Sigmoid colon (tissue), 7 donors: ENCODE data around the gene PLEKHA8. TPM values are rescaled to one million over a fixed set of nuclear protein-coding genes. Genes with fewer than 3 reads are reported as not detected.
A peak's percentile ranks its signal among the peaks of the same experiment; 100 is the strongest.

Source experiments
- DNase-seq: peaks from one replicate; pipeline ENCODE4 v3.0.0-alpha.2; 2019
- H3K27ac ChIP-seq, 4 donors: fragments of 200-600 bp; sonication (generic); one replicate each; pipeline ENCODE4 v1.5.1; 2016 to 2019; ENCODE audit warnings: mild to moderate bottlenecking in 1 of 4
- H3K27me3 ChIP-seq, 3 donors: fragments of 200-600 bp; sonication (generic); one replicate each; pipeline ENCODE4 v1.5.1; 2019; ENCODE audit warnings: mild to moderate bottlenecking in 1 of 3
- H3K36me3 ChIP-seq, 4 donors: fragments of 200-600 bp; sonication (generic); one replicate each; pipeline ENCODE4 v1.5.1; 2016 to 2019
- H3K4me1 ChIP-seq, 4 donors: fragments of 200-600 bp; sonication (generic); one replicate each; pipeline ENCODE4 v1.5.1; 2017 to 2019
- H3K4me3 ChIP-seq, 4 donors: fragments of 200-600 bp; sonication (generic); one replicate each; pipeline ENCODE4 v1.5.1; 2017 to 2019; ENCODE audit warnings: mild to moderate bottlenecking in 2 of 4, moderate library complexity in 1 of 4
- H3K9me3 ChIP-seq, 4 donors: fragments of 200-600 bp in 3 of 4; sonication (generic) in 3 of 4; one replicate each; pipeline versions ENCODE4 v1.5.1 to v1.6.1; 2013 to 2019
- EP300 ChIP-seq, 4 donors: sonication (generic); formaldehyde crosslinking; IDR thresholded peaks; one replicate each; pipeline ENCODE4 v1.6.1; 2017; ENCODE audit warnings: antibody characterized with exemption in 4 of 4
- POLR2A ChIP-seq, 2 donors: fragments of 450-650 bp; IDR thresholded peaks; one replicate each; pipeline ENCODE4 v1.6.1; 2016; ENCODE audit warnings: antibody characterized with exemption in 2 of 2, mild to moderate bottlenecking in 2 of 2, moderate library complexity in 2 of 2
- POLR2AphosphoS5 ChIP-seq, 4 donors: sonication (generic); formaldehyde crosslinking; IDR thresholded peaks; one replicate each; pipeline ENCODE4 v1.6.1; 2017; ENCODE audit warnings: antibody characterized with exemption in 4 of 4
- WGBS, 2 donors: extraction: QIAGEN DNeasy Blood & Tissue Kit; methylation state at CpG; one replicate each; pipeline ENCODE4 v1.1.7; 2013; 5-methylcytosine and 5-hydroxymethylcytosine counted together
- intact Hi-C: fragments of 100-400 bp; cut with DNase I; formaldehyde crosslinking; loops from one replicate; pipeline ENCODE4 v1.15.1; 2023
- polyA plus RNA-seq, 3 donors: library from polyadenylated mRNA; stranded (reverse); fragments of 200-250 nt; gene quantifications; one replicate each; pipeline ENCODE4 v1.2.3, GENCODE V29; 2013
- total RNA-seq, 4 donors: library from RNA; depleted of rRNA; stranded (reverse); fragments of >200 nt; gene quantifications; one replicate each; pipeline ENCODE4 v1.1.0, GENCODE V29; 2016
- TF ChIP-seq, protein P1 (sequence below), 4 experiments: fragments of 450-650 bp in 3 of 4; fragments of 200-600 bp in 1 of 4; IDR thresholded peaks; one replicate each; pipeline ENCODE4 v1.5.1; 2016 to 2019; ENCODE audit warnings: antibody characterized with exemption in 4 of 4, mild to moderate bottlenecking in 3 of 4, moderate library complexity in 2 of 4
- donor health status: healthy with polysubstance abuse.
- donor health status: Bipolar disorder and iron deficiency.
- donor health status: healthy.

Gene PLEKHA8
- total and polyA plus RNA-seq, 7 donors: 3.2 to 12.2 (median 7.7) TPM

DNA sequence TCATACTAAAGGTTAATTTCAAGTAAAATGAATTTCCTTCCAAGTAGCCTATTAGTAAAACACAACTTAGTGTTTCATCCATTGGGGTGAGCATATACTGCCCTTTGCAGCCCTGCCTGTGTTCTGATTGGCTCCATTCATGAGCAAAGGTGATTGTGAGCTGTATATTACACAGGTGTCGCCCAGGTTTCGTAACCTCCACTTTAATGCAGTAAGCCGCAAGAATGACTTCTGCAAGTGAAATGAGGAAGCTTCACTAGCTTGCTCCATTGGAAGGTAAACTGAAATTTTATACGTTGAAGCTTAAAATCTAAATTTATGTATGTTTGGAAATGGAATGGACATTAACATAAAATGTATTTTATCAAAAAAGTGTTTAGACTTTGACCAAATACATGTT is 131.0 kb downstream of the PLEKHA8 start:
- TF ChIP-seq POLR2AphosphoS5 (IDR thresholded peaks at IDR 0.05): no peak
- whole genome bisulfite sequencing, 2 donors: 32 to 33% methylated on average over 4 of the region's 4 CpGs
- Histone ChIP-seq H3K27me3 (no peaks in the 10 kb centered on the region), H3K4me3 (no peak overlapping the region), H3K9me3 (no peaks in the 10 kb centered on the region), H3K27ac (no peak overlapping the region), H3K4me1 (peaks cover 0 to 14% (median 0%) of the 10 kb centered on the region in 4 donors), H3K36me3 (peaks cover 0 to 38% (median 2%) of the 10 kb centered on the region in 4 donors)
- DNase-seq: no peak
- intact Hi-C loops: no loop called here

- Histone ChIP-seq H3K4me1 (peaks cover 0 to 16% (median 0%) of the 10 kb centered on the region in 4 donors), H3K36me3 (peaks cover 0 to 38% (median 2%) of the 10 kb centered on the region in 4 donors), H3K9me3 (no peaks in the 10 kb centered on the region), H3K4me3 (no peak overlapping the region), H3K27me3 (no peaks in the 10 kb centered on the region), H3K27ac (peak overlapping the region in 1 of 4 donors; percentile 32)
- 31 to 35% methylated on average over 6 of the region's 6 CpGs for WGBS, 2 donors
- intact Hi-C loops: loop anchor here (5.0 kb wide), 1 partner anchor 393 kb away; no protein-coding TSS in a partner anchor
- no peak for DNase-seq
- TF ChIP-seq POLR2A (IDR thresholded peaks at IDR 0.05) (no peak), EP300 (IDR thresholded peaks at IDR 0.05) (no peak), POLR2AphosphoS5 (IDR thresholded peaks at IDR 0.05) (no peak)
- TF ChIP-seq, protein P1, sequence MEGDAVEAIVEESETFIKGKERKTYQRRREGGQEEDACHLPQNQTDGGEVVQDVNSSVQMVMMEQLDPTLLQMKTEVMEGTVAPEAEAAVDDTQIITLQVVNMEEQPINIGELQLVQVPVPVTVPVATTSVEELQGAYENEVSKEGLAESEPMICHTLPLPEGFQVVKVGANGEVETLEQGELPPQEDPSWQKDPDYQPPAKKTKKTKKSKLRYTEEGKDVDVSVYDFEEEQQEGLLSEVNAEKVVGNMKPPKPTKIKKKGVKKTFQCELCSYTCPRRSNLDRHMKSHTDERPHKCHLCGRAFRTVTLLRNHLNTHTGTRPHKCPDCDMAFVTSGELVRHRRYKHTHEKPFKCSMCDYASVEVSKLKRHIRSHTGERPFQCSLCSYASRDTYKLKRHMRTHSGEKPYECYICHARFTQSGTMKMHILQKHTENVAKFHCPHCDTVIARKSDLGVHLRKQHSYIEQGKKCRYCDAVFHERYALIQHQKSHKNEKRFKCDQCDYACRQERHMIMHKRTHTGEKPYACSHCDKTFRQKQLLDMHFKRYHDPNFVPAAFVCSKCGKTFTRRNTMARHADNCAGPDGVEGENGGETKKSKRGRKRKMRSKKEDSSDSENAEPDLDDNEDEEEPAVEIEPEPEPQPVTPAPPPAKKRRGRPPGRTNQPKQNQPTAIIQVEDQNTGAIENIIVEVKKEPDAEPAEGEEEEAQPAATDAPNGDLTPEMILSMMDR (IDR thresholded peaks at IDR 0.05): no peak
These were observed 131.5 kb downstream of the PLEKHA8 start for GRCh38 chr7:30159698-30160143.

GRCh38 chr7:30160329-30160728 is 132.1 kb downstream of the PLEKHA8 start:
- intact Hi-C loops: loop anchor here (5.0 kb wide), 1 partner anchor 392 kb away; no protein-coding TSS in a partner anchor

GRCh38 chr7:30162133-30162532 is 133.9 kb downstream of the PLEKHA8 start:
- Histone ChIP-seq H3K36me3 (peaks cover 0 to 31% (median 2%) of the 10 kb centered on the region in 4 donors), H3K4me3 (no peak overlapping the region), H3K27ac (no peak overlapping the region), H3K9me3 (no peaks in the 10 kb centered on the region), H3K27me3 (no peaks in the 10 kb centered on the region), H3K4me1 (peaks cover 0 to 23% (median 0%) of the 10 kb centered on the region in 4 donors)
- DNase-seq: no peak
- 60 to 81% methylated on average over 3 of the region's 3 CpGs for WGBS, 2 donors
- intact Hi-C loops: loop anchor here (5.0 kb wide), 1 partner anchor 390 kb away; no protein-coding TSS in a partner anchor
- TF ChIP-seq POLR2AphosphoS5 (IDR thresholded peaks at IDR 0.05) (no peak), EP300 (IDR thresholded peaks at IDR 0.05) (no peak), POLR2A (IDR thresholded peaks at IDR 0.05) (no peak)

More at GRCh38 chr7:30160329-30160728, 132.1 kb downstream of the PLEKHA8 start:
- Histone ChIP-seq H3K27ac (peak overlapping the region in 1 of 4 donors; percentile 32), H3K36me3 (peaks cover 0 to 38% (median 2%) of the 10 kb centered on the region in 4 donors), H3K4me3 (no peak overlapping the region), H3K9me3 (no peaks in the 10 kb centered on the region), H3K4me1 (peaks cover 0 to 22% (median 0%) of the 10 kb centered on the region in 4 donors), H3K27me3 (no peaks in the 10 kb centered on the region)
- WGBS, 2 donors: 81 to 92% methylated on average over 2 of the region's 2 CpGs
- TF ChIP-seq POLR2A (IDR thresholded peaks at IDR 0.05) (no peak), EP300 (IDR thresholded peaks at IDR 0.05) (no peak), POLR2AphosphoS5 (IDR thresholded peaks at IDR 0.05) (no peak)
- TF ChIP-seq, protein P1 (IDR thresholded peaks at IDR 0.05): no peak
- DNase-seq: no peak

GRCh38 chr7:30162622-30163124 is 134.5 kb downstream of the PLEKHA8 start:
- no peak for DNase-seq
- Histone ChIP-seq H3K27ac (peak overlapping the region in 1 of 4 donors; percentile 45), H3K27me3 (no peaks in the 10 kb centered on the region), H3K4me1 (peaks cover 0 to 23% (median 0%) of the 10 kb centered on the region in 4 donors), H3K36me3 (peaks cover 0 to 26% (median 2%) of the 10 kb centered on the region in 4 donors), H3K9me3 (no peaks in the 10 kb centered on the region), H3K4me3 (no peak overlapping the region)
- 51 to 69% methylated on average over 5 of the region's 5 CpGs for WGBS, 2 donors
- TF ChIP-seq EP300 (IDR thresholded peaks at IDR 0.05) (no peak), POLR2A (IDR thresholded peaks at IDR 0.05) (no peak), POLR2AphosphoS5 (IDR thresholded peaks at IDR 0.05) (no peak)
- TF ChIP-seq, protein P1 (IDR thresholded peaks at IDR 0.05): no peak
- intact Hi-C loops: loop anchor here (5.0 kb wide), 1 partner anchor 390 kb away; no protein-coding TSS in a partner anchor
